Measurements from ENCODE around the gene DNAH6.
A peak's percentile ranks its signal among the peaks of the same experiment; 100 is the strongest.

DNAH6 gene

DNA sequence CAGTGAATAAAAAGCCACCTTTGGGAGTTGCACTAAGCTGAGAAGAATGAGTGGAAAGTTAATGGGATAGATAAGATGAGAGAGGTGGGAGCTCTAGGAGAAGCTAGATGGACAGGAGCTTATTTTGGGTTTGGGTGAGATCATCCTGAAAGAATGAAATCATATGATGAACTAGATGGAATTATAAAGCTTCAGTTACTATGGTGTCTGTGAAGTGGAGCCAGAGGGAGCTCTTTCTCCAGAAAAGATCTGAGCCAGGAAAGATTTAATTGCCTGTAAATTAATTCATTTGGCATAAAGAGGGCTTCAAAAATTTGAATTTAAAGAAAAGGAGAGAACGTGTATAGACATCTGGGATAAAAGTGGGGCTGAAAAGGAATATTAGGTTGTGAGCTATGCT is 10.3 kb downstream of the DNAH6 start:
- Histone ChIP-seq H3K4me1 (ENCODE audit: control insufficient read depth in 1 of 2, insufficient read depth in 2 of 2, low read length in 2 of 2) (no peaks in the 10 kb centered on the region), H3K4ac (ENCODE audit: low read depth, low read length) (no peak overlapping the region), H2AK5ac (ENCODE audit: low read length) (no peak overlapping the region), H3K9ac (ENCODE audit: low read length) (no peak overlapping the region), H3K36me3 (ENCODE audit: control insufficient read depth in 1 of 2, insufficient read depth in 2 of 2, low read length in 2 of 2) (no peaks in the 10 kb centered on the region), H3K27ac (ENCODE audit: low read depth, low read length) (no peak overlapping the region), H3K18ac (ENCODE audit: low read length) (no peak overlapping the region), H4K12ac (ENCODE audit: low read depth, low read length) (no peak overlapping the region), H2BK120ac (ENCODE audit: insufficient read depth, low read length, poor library complexity) (no peak overlapping the region), H3K4me2 (ENCODE audit: low read length) (no peak overlapping the region), H4K91ac (ENCODE audit: low read depth, low read length) (no peak overlapping the region), H3K4me3 (ENCODE audit: low read depth, low read length) (no peak overlapping the region), H3K27me3 (ENCODE audit: insufficient read depth, low read length) (no peaks in the 10 kb centered on the region), H4K8ac (ENCODE audit: low read depth, low read length) (no peak overlapping the region), H2AFZ (ENCODE audit: insufficient read depth, low read length, poor library complexity) (no peak overlapping the region), H3K79me1 (ENCODE audit: low read length) (no peaks in the 10 kb centered on the region), H2BK12ac (ENCODE audit: low read length) (no peak overlapping the region), H3K23ac (ENCODE audit: low read length) (no peak overlapping the region), H3K9me3 (ENCODE audit: insufficient read depth, low read depth, low read length) (no peaks in the 10 kb centered on the region), H2BK5ac (ENCODE audit: low read depth, low read length, poor library complexity) (no peak overlapping the region), H3K14ac (ENCODE audit: low read length) (no peak overlapping the region), H3K79me2 (ENCODE audit: control insufficient read depth, insufficient read depth, low read length, poor library complexity) (no peaks in the 10 kb centered on the region)
- no peak for DNase-seq
- no CpG with 5 or more reads among the region's 1 CpG for WGBS (ENCODE audit: extremely low coverage, insufficient coverage, insufficient read length)

DNA sequence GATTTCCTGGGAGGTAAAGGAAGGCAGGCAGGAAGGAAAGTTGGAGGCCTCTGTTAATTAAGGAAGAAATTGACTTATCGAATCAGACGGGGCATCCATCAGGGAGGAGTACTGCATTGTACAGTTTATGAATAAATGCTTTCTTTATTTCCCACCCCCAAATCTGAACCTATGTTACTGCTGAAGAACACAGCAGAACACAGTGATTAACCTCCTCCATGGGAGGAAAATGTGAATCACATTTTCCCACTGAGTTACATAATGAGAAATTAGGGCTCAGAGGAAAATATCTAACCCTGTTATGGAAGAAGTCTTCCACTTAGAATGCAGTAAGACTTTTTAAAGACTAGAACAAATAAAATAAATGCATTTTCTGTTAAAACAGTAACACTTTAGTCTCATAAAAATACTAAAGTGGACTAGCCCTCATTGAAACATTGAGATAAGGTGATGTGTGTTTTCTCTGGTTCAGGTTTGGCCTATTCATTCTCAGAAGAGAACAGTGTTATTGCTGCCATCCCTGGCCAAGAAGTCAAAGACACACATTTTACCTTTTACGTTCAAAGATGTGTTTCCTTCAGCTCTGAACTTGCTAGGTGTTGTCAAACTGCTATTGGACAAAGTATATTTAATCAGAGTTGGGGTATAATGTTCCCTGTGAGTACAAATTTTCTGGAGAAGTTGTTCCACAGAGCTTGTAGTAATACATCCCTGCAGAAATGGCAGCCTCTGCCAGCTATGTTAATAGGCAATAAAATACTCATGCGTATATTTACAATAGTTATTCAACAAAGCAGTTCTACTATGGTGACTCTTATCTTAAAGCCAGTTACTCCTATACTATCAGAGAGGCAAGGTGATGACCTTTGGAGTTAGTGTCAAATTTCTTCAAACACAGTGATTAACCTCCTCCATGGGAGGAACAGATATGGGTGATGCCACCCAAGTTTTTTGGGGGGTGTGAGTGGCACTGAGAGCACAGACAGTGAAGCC is 11.1 kb downstream of the DNAH6 start:
- Histone ChIP-seq H2BK5ac (ENCODE audit: low read depth, low read length, poor library complexity) (no peak overlapping the region), H4K91ac (ENCODE audit: low read depth, low read length) (no peak overlapping the region), H3K4ac (ENCODE audit: low read depth, low read length) (no peak overlapping the region), H2BK12ac (ENCODE audit: low read length) (no peak overlapping the region), H3K9ac (ENCODE audit: low read length) (no peak overlapping the region), H3K27ac (ENCODE audit: low read depth, low read length) (no peak overlapping the region), H3K4me1 (ENCODE audit: control insufficient read depth in 1 of 2, insufficient read depth in 2 of 2, low read length in 2 of 2) (no peaks in the 10 kb centered on the region), H3K4me2 (ENCODE audit: low read length) (no peak overlapping the region), H2AFZ (ENCODE audit: insufficient read depth, low read length, poor library complexity) (no peak overlapping the region), H3K14ac (ENCODE audit: low read length) (no peak overlapping the region), H3K23ac (ENCODE audit: low read length) (no peak overlapping the region), H3K27me3 (ENCODE audit: insufficient read depth, low read length) (no peaks in the 10 kb centered on the region), H3K9me3 (ENCODE audit: insufficient read depth, low read depth, low read length) (no peaks in the 10 kb centered on the region), H3K18ac (ENCODE audit: low read length) (no peak overlapping the region), H4K8ac (ENCODE audit: low read depth, low read length) (no peak overlapping the region), H2BK120ac (ENCODE audit: insufficient read depth, low read length, poor library complexity) (no peak overlapping the region), H3K79me2 (ENCODE audit: control insufficient read depth, insufficient read depth, low read length, poor library complexity) (no peaks in the 10 kb centered on the region), H3K36me3 (ENCODE audit: control insufficient read depth in 1 of 2, insufficient read depth in 2 of 2, low read length in 2 of 2) (no peaks in the 10 kb centered on the region), H2AK5ac (ENCODE audit: low read length) (no peak overlapping the region), H4K12ac (ENCODE audit: low read depth, low read length) (no peak overlapping the region), H3K4me3 (ENCODE audit: low read depth, low read length) (no peak overlapping the region), H3K79me1 (ENCODE audit: low read length) (no peaks in the 10 kb centered on the region)
- DNase-seq = no peak
- WGBS (ENCODE audit: extremely low coverage, insufficient coverage, insufficient read length) = no CpG with 5 or more reads among the region's 4 CpGs

DNA sequence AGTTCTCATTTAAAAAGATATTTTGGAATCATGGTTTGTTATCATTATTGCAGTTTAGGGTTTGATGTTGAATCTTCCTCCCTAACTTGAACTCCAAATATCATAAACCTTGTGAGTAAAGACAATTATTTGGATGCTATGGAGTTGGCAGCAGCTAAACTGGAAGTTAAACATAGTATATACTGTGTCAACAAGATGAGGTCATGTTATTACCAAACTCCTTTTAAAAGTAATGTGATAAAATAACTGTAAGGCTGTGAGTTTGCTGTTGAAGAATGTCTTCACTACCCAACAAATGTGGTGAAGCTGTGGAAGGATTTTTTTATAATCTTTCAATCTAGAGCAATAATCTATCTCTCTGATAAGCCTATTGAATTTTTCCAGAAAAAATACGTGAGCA is 16.0 kb downstream of the DNAH6 start:
- Histone ChIP-seq H2BK12ac (ENCODE audit: low read length) (no peak overlapping the region), H2BK5ac (ENCODE audit: low read depth, low read length, poor library complexity) (no peak overlapping the region), H3K79me1 (ENCODE audit: low read length) (no peaks in the 10 kb centered on the region), H3K4ac (ENCODE audit: low read depth, low read length) (no peak overlapping the region), H4K91ac (ENCODE audit: low read depth, low read length) (no peak overlapping the region), H3K9me3 (ENCODE audit: insufficient read depth, low read depth, low read length) (no peaks in the 10 kb centered on the region), H4K8ac (ENCODE audit: low read depth, low read length) (no peak overlapping the region), H3K18ac (ENCODE audit: low read length) (no peak overlapping the region), H3K79me2 (ENCODE audit: control insufficient read depth, insufficient read depth, low read length, poor library complexity) (no peaks in the 10 kb centered on the region), H3K27me3 (ENCODE audit: insufficient read depth, low read length) (no peaks in the 10 kb centered on the region), H2AFZ (ENCODE audit: insufficient read depth, low read length, poor library complexity) (no peak overlapping the region), H3K4me1 (ENCODE audit: control insufficient read depth in 1 of 2, insufficient read depth in 2 of 2, low read length in 2 of 2) (no peaks in the 10 kb centered on the region), H2BK120ac (ENCODE audit: insufficient read depth, low read length, poor library complexity) (no peak overlapping the region), H4K12ac (ENCODE audit: low read depth, low read length) (no peak overlapping the region), H3K36me3 (ENCODE audit: control insufficient read depth in 1 of 2, insufficient read depth in 2 of 2, low read length in 2 of 2) (no peaks in the 10 kb centered on the region), H3K23ac (ENCODE audit: low read length) (no peak overlapping the region), H3K4me3 (ENCODE audit: low read depth, low read length) (no peak overlapping the region), H3K27ac (ENCODE audit: low read depth, low read length) (no peak overlapping the region), H3K14ac (ENCODE audit: low read length) (no peak overlapping the region), H3K9ac (ENCODE audit: low read length) (no peak overlapping the region), H2AK5ac (ENCODE audit: low read length) (no peak overlapping the region), H3K4me2 (ENCODE audit: low read length) (no peak overlapping the region)
- peak in 1 of 2 donors; percentile 60 for DNase-seq
- no CpG with 5 or more reads among the region's 1 CpG for WGBS (ENCODE audit: extremely low coverage, insufficient coverage, insufficient read length)

DNA sequence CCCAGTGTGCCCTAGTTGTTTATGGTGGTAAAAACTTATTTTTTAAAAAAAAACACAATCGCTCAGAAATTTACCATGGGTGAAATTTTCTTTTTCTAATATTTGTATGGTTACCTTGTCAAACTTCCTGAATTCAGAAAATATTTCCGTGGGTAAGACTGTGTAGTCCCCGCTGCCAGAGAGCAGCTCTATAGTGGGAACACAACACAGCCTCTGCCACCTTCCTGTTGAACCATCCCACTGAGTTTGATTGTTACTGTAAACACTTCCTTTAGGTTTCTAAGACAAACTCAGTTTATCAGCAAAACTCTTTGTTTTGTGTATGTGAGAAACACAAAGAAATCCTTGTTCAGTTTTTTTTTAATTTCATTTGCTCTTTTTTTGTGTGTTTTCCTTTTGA is 17.9 kb downstream of the DNAH6 start:
- no peak overlapping the region for H2BK120ac ChIP-seq (ENCODE audit: insufficient read depth, low read length, poor library complexity)
- no peak overlapping the region for H4K12ac ChIP-seq (ENCODE audit: low read depth, low read length)
- H3K23ac ChIP-seq (ENCODE audit: low read length) = no peak overlapping the region
- H3K4ac ChIP-seq (ENCODE audit: low read depth, low read length) = no peak overlapping the region
- WGBS (ENCODE audit: extremely low coverage, insufficient coverage, insufficient read length) = no CpG with 5 or more reads among the region's 3 CpGs
- no peaks in the 10 kb centered on the region for H3K36me3 ChIP-seq (ENCODE audit: control insufficient read depth in 1 of 2, insufficient read depth in 2 of 2, low read length in 2 of 2)
- DNase-seq = no peak
- H3K9ac ChIP-seq (ENCODE audit: low read length) = no peak overlapping the region
- H4K8ac ChIP-seq (ENCODE audit: low read depth, low read length) = no peak overlapping the region
- no peak overlapping the region for H3K4me2 ChIP-seq (ENCODE audit: low read length)
- H2AFZ ChIP-seq (ENCODE audit: insufficient read depth, low read length, poor library complexity) = no peak overlapping the region
- H2AK5ac ChIP-seq (ENCODE audit: low read length) = no peak overlapping the region
- no peaks in the 10 kb centered on the region for H3K27me3 ChIP-seq (ENCODE audit: insufficient read depth, low read length)
- H2BK5ac ChIP-seq (ENCODE audit: low read depth, low read length, poor library complexity) = no peak overlapping the region
- no peaks in the 10 kb centered on the region for H3K79me1 ChIP-seq (ENCODE audit: low read length)
- no peak overlapping the region for H4K91ac ChIP-seq (ENCODE audit: low read depth, low read length)
- H3K18ac ChIP-seq (ENCODE audit: low read length) = no peak overlapping the region
- no peak overlapping the region for H3K4me3 ChIP-seq (ENCODE audit: low read depth, low read length)
- H3K4me1 ChIP-seq (ENCODE audit: control insufficient read depth in 1 of 2, insufficient read depth in 2 of 2, low read length in 2 of 2) = no peaks in the 10 kb centered on the region
- H3K27ac ChIP-seq (ENCODE audit: low read depth, low read length) = no peak overlapping the region
- H3K14ac ChIP-seq (ENCODE audit: low read length) = no peak overlapping the region
- no peak overlapping the region for H2BK12ac ChIP-seq (ENCODE audit: low read length)
- H3K9me3 ChIP-seq (ENCODE audit: insufficient read depth, low read depth, low read length) = no peaks in the 10 kb centered on the region
- no peaks in the 10 kb centered on the region for H3K79me2 ChIP-seq (ENCODE audit: control insufficient read depth, insufficient read depth, low read length, poor library complexity)

Data from trophoblast cell (in vitro differentiated cells and primary cell).